H9 (cell line): ENCODE data around the gene OR5T3. TPM values are rescaled to one million over a fixed set of nuclear protein-coding genes. Genes with fewer than 3 reads are reported as not detected.

Experiments
- DNase-seq: peaks from one replicate; pipeline ENCODE4 v3.0.0-alpha.2; 2017
- H2AFZ ChIP-seq: one replicate; pipeline ENCODE4 v1.6.1; 2013; ENCODE audit warnings: mild to moderate bottlenecking, low read length, control low read depth, moderate library complexity
- H2AK5ac ChIP-seq: 2 replicates; pipeline ENCODE4 v1.6.1; 2013; ENCODE audit warnings: low read length, control low read depth, mixed read lengths; ENCODE audit not compliant: insufficient read length
- H2BK120ac ChIP-seq: one replicate; pipeline ENCODE4 v1.6.1; 2013; ENCODE audit warnings: low read depth, mild to moderate bottlenecking, low read length, control low read depth, inconsistent platforms; ENCODE audit not compliant: poor library complexity, severe bottlenecking
- H2BK12ac ChIP-seq: 2 replicates; pipeline ENCODE4 v1.6.1; 2013; ENCODE audit warnings: low read length, control low read depth, mixed read lengths, low read depth; ENCODE audit not compliant: insufficient read length
- H2BK15ac ChIP-seq: 2 replicates; pipeline ENCODE4 v1.6.1; 2013; ENCODE audit warnings: low read depth, low read length, control low read depth
- H2BK20ac ChIP-seq: one replicate; pipeline ENCODE4 v1.6.1; 2013; ENCODE audit warnings: low read depth, mild to moderate bottlenecking, low read length, control low read depth, inconsistent platforms; ENCODE audit not compliant: poor library complexity, severe bottlenecking
- H2BK5ac ChIP-seq: 2 replicates; pipeline ENCODE4 v1.6.1; 2013; ENCODE audit warnings: low read length, control low read depth, mixed read lengths; ENCODE audit not compliant: insufficient read length
- H3K14ac ChIP-seq: 2 replicates; pipeline ENCODE4 v1.6.1; 2013; ENCODE audit warnings: low read length, control low read depth; ENCODE audit not compliant: insufficient read depth
- H3K18ac ChIP-seq: 2 replicates; pipeline ENCODE4 v1.6.1; 2013; ENCODE audit warnings: low read depth, mild to moderate bottlenecking, mixed read lengths, low read length, control low read depth; ENCODE audit not compliant: insufficient read length
- H3K23ac ChIP-seq: 2 replicates; pipeline ENCODE4 v1.6.1; 2013; ENCODE audit warnings: low read length, control low read depth, mixed read lengths, low read depth; ENCODE audit not compliant: insufficient read length
- H3K23me2 ChIP-seq: 2 replicates; pipeline ENCODE4 v1.6.1; 2013; ENCODE audit warnings: low read depth, mild to moderate bottlenecking, mixed read lengths, low read length, control low read depth; ENCODE audit not compliant: insufficient read length, poor library complexity, severe bottlenecking
- H3K27ac ChIP-seq: 2 replicates; pipeline ENCODE4 v1.5.1; 2013; ENCODE audit warnings: low read length, control low read depth, mixed read lengths, low read depth; ENCODE audit not compliant: insufficient read length
- H3K27me3 ChIP-seq: 2 replicates; pipeline ENCODE4 v1.6.1; 2013; ENCODE audit warnings: low read length, control low read depth, inconsistent platforms; ENCODE audit not compliant: insufficient read depth
- H3K4ac ChIP-seq: 2 replicates; pipeline ENCODE4 v1.6.1; 2013; ENCODE audit warnings: low read depth, mild to moderate bottlenecking, control low read depth, inconsistent platforms, low read length, moderate library complexity
- H3K4me1 ChIP-seq: 2 replicates; pipeline ENCODE4 v1.6.1; 2013; ENCODE audit warnings: low read length, control low read depth, inconsistent platforms; ENCODE audit not compliant: insufficient read depth
- H3K4me2 ChIP-seq: 2 replicates; pipeline ENCODE4 v1.6.1; 2013; ENCODE audit warnings: low read length, control low read depth, mixed read lengths; ENCODE audit not compliant: insufficient read length, insufficient read depth
- H3K56ac ChIP-seq: 2 replicates; pipeline ENCODE4 v1.6.1; 2013; ENCODE audit warnings: low read depth, mild to moderate bottlenecking, mixed read lengths, low read length, control low read depth; ENCODE audit not compliant: insufficient read length
- H3K79me1 ChIP-seq: 2 replicates; pipeline ENCODE4 v1.6.1; 2013; ENCODE audit warnings: low read depth, mild to moderate bottlenecking, moderate library complexity, low read length, control low read depth, inconsistent platforms; ENCODE audit not compliant: insufficient read depth, poor library complexity, severe bottlenecking
- H3K79me2 ChIP-seq: 2 replicates; pipeline ENCODE4 v1.6.1; 2013; ENCODE audit warnings: low read length, control low read depth, inconsistent platforms; ENCODE audit not compliant: insufficient read depth
- H3K9ac ChIP-seq: 2 replicates; pipeline ENCODE4 v1.6.1; 2013; ENCODE audit warnings: low read length, control low read depth, mixed read lengths; ENCODE audit not compliant: insufficient read length; ENCODE audit errors: extremely low read depth
- H3K9me3 ChIP-seq: one replicate; pipeline ENCODE4 v1.6.1; 2013; ENCODE audit warnings: low read depth, low read length, inconsistent platforms; ENCODE audit not compliant: control insufficient read depth
- H3T11ph ChIP-seq: one replicate; pipeline ENCODE4 v1.6.1; 2013; ENCODE audit warnings: mild to moderate bottlenecking, low read length, control low read depth, inconsistent platforms
- H4K20me1 ChIP-seq: one replicate; pipeline ENCODE4 v1.6.1; 2013; ENCODE audit not compliant: control insufficient read depth, insufficient read length, insufficient read depth
- H4K5ac ChIP-seq: 2 replicates; pipeline ENCODE4 v1.6.1; 2013; ENCODE audit warnings: low read depth, mild to moderate bottlenecking, mixed read lengths, low read length, control low read depth; ENCODE audit not compliant: insufficient read length
- H4K8ac ChIP-seq: replicated peaks from 2 replicates; pipeline ENCODE4 v1.6.1; 2013; ENCODE audit warnings: low read length, control low read depth, mixed read lengths, low read depth; ENCODE audit not compliant: insufficient read length
- H4K91ac ChIP-seq: 2 replicates; pipeline ENCODE4 v1.6.1; 2013; ENCODE audit warnings: low read depth, mild to moderate bottlenecking, moderate library complexity, mixed read lengths, low read length, control low read depth; ENCODE audit not compliant: insufficient read length
- H3K27ac Mint-ChIP-seq, 3 experiments: 2 replicates in 2 of 3; 3 replicates in 1 of 3; pipeline ENCODE4 v1.8.0; 2020 to 2021; ENCODE audit warnings: mixed read lengths in 3 of 3, mild to moderate bottlenecking in 1 of 3, moderate library complexity in 1 of 3
- H3K27me3 Mint-ChIP-seq: 2 replicates; pipeline ENCODE4 v1.8.0; 2021; ENCODE audit warnings: low read depth, mild to moderate bottlenecking, moderate library complexity, mixed read lengths
- H3K36me3 Mint-ChIP-seq, 3 experiments: 2 replicates in 2 of 3; 3 replicates in 1 of 3; pipeline ENCODE4 v1.8.0; 2020 to 2021; ENCODE audit warnings: low read depth in 3 of 3, mixed read lengths in 3 of 3; ENCODE audit not compliant: insufficient read depth in 1 of 3
- H3K4me1 Mint-ChIP-seq, 2 experiments: 2 replicates each; pipeline ENCODE4 v1.8.0; 2020; ENCODE audit warnings: mixed read lengths in 2 of 2
- H3K4me3 Mint-ChIP-seq, 2 experiments: 2 replicates in 1 of 2; 3 replicates in 1 of 2; pipeline ENCODE4 v1.8.0; 2020 to 2021; ENCODE audit warnings: mild to moderate bottlenecking in 2 of 2, mixed read lengths in 2 of 2, moderate library complexity in 1 of 2
- H3K9me3 Mint-ChIP-seq, 2 experiments: 2 replicates in 1 of 2; 3 replicates in 1 of 2; pipeline ENCODE4 v1.8.0; 2020; ENCODE audit warnings: mild to moderate bottlenecking in 2 of 2, mixed read lengths in 2 of 2, moderate library complexity in 1 of 2
- WGBS: extraction: QIAGEN DNeasy Blood & Tissue Kit; methylation state at CpG from one replicate; pipeline ENCODE4 v1.1.7; 2013; ENCODE audit warnings: missing lambda C conversion rate, low lambda C conversion rate, mixed read lengths; ENCODE audit not compliant: insufficient read length; ENCODE audit errors: extremely low coverage; 5-methylcytosine and 5-hydroxymethylcytosine counted together
- total RNA-seq: library from RNA; stranded (reverse); gene quantifications from 2 replicates; pipeline ENCODE4 v1.2.1, GENCODE V29; 2021
- TF ChIP-seq, protein P1 (sequence below): fragments of 200-600 bp; sonication (generic); conservative IDR thresholded peaks from 3 replicates; pipeline ENCODE4 v1.8.0; 2021; ENCODE audit warnings: antibody characterized with exemption, mild to moderate bottlenecking

Gene OR5T3
- total RNA-seq, 1 experiment from 2014 or later = not detected

DNA sequence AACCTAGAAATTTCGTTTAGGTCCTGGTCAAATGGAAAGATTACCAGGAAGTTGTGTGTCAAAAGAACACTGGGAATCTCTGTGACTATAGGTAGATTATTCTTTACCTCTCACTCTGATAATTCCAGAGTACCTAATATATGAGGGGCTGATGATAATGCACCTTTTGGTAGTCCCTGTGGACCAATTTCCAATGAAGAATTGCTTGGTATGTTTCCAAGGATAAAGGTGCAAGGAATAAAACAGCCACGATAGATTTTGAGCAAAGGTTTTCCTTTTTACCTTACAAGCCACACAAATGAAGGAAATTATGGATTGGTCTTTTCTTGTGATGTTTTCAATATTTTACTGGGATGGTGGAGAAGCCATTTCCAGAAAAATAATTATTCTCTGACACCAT is 40.1 kb downstream of the OR5T3 start, which contains the start of gene OR8H1:
TSS of gene OR8H1 (minus strand) at position 101 of the 400 bp plus-strand sequence. CDS start 1,192 bp downstream, outside the sequence.
- WGBS = no CpG with 5 or more reads among the region's 2 CpGs
- Histone ChIP-seq H2BK15ac (no peak within 1 kb of the TSS), H4K20me1 (no peaks in the 10 kb centered on the region), H4K91ac (no peak within 1 kb of the TSS), H3K14ac (no peak within 1 kb of the TSS), H3K23ac (no peak within 1 kb of the TSS), H2BK120ac (no peak within 1 kb of the TSS), H3K27ac (no peak within 1 kb of the TSS), H2AFZ (no peak within 1 kb of the TSS), H2BK12ac (no peak within 1 kb of the TSS), H3K18ac (no peak within 1 kb of the TSS), H3K79me2 (no peaks in the 10 kb centered on the region), H3K27me3 (no peaks in the 10 kb centered on the region), H3T11ph (no peak within 1 kb of the TSS), H3K4ac (no peak within 1 kb of the TSS), H3K79me1 (no peaks in the 10 kb centered on the region), H3K4me1 (no peaks in the 10 kb centered on the region), H2BK20ac (no peak within 1 kb of the TSS), H3K9me3 (no peaks in the 10 kb centered on the region), H3K23me2 (no peaks in the 10 kb centered on the region), H2BK5ac (no peak within 1 kb of the TSS), H3K9ac (no peak within 1 kb of the TSS), H3K56ac (no peak within 1 kb of the TSS), H3K4me2 (no peak within 1 kb of the TSS), H4K8ac (no peak within 1 kb of the TSS), H2AK5ac (no peak within 1 kb of the TSS), H4K5ac (no peak within 1 kb of the TSS)
- Mint-ChIP-seq H3K27me3 (no peaks in the 10 kb centered on the region), H3K27ac (no peak within 1 kb of the TSS), H3K36me3 (no peaks in the 10 kb centered on the region), H3K4me1 (peaks cover 6 to 13% of the 10 kb centered on the region in 2 experiments), H3K4me3 (no peak within 1 kb of the TSS), H3K9me3 (peaks cover 0 to 6% of the 10 kb centered on the region in 2 experiments; a peak in 2 of 5 replicates)
- TF ChIP-seq, protein P1, sequence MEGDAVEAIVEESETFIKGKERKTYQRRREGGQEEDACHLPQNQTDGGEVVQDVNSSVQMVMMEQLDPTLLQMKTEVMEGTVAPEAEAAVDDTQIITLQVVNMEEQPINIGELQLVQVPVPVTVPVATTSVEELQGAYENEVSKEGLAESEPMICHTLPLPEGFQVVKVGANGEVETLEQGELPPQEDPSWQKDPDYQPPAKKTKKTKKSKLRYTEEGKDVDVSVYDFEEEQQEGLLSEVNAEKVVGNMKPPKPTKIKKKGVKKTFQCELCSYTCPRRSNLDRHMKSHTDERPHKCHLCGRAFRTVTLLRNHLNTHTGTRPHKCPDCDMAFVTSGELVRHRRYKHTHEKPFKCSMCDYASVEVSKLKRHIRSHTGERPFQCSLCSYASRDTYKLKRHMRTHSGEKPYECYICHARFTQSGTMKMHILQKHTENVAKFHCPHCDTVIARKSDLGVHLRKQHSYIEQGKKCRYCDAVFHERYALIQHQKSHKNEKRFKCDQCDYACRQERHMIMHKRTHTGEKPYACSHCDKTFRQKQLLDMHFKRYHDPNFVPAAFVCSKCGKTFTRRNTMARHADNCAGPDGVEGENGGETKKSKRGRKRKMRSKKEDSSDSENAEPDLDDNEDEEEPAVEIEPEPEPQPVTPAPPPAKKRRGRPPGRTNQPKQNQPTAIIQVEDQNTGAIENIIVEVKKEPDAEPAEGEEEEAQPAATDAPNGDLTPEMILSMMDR = no peak
- no peak for DNase-seq
